H1 (cell line): ENCODE measurements around the gene NID1. TPM values are rescaled to one million over a fixed set of nuclear protein-coding genes. Genes with fewer than 3 reads are reported as not detected.

Source experiments
- ASH2L ChIP-seq: fragments of 200-600, 300-600 bp; sonication (generic); IDR thresholded peaks from one replicate; pipeline ENCODE4 v1.7.1; 2017; ENCODE audit warnings: low read length
- CBX8 ChIP-seq: fragments of 300-800, 300-1000 bp; sonication (generic); IDR thresholded peaks from 2 replicates; pipeline ENCODE4 v1.7.1; 2016; ENCODE audit warnings: low read depth, low read length, borderline replicate concordance
- SAP30 ChIP-seq: fragments of 300-600 bp; sonication (generic); IDR thresholded peaks from 2 replicates; pipeline ENCODE4 v1.7.1; 2012; ENCODE audit warnings: low read length, moderate library complexity, mild to moderate bottlenecking, inconsistent platforms; ENCODE audit not compliant: insufficient read depth, insufficient replicate concordance
- TAF1 ChIP-seq: IDR thresholded peaks from 2 replicates; pipeline ENCODE4 v1.6.1; 2011; ENCODE audit warnings: mild to moderate bottlenecking, low read depth, low read length
- TAF7 ChIP-seq: optimal IDR thresholded peaks from 2 replicates; pipeline ENCODE3; 2011; ENCODE audit warnings: low read depth, mild to moderate bottlenecking, inconsistent platforms, low read length, moderate library complexity, borderline replicate concordance
- polyA plus RNA-seq, 7 experiments: library from polyadenylated mRNA; depleted of rRNA in 3 of 7; stranded (reverse) in 5 of 7; unstranded in 2 of 7; fragments of >200 nt in 5 of 7; fragments of 200-250 nt in 2 of 7; gene quantifications; 1 replicate in 5 of 7; 2 replicates in 1 of 7; 4 replicates in 1 of 7; pipeline versions ENCODE4 v1.2.1 to v1.2.3, GENCODE V29; 2011 to 2013; ENCODE audit warnings: missing spikeins in 2 of 7, mixed read lengths in 2 of 7
- total RNA-seq: library from RNA; stranded (reverse); fragmentation: NEBNext Ultra II Directional; extraction: Animal tissue kit (Norgen Biotek cat#: 25700); gene quantifications from 2 replicates; pipeline ENCODE4 v1.2.1, GENCODE V29; 2021

Gene NID1
- total and polyA plus RNA-seq, 2 of the 8 experiments (the other 6 are each of a cell fraction or from before 2014, with no cell fraction given): 20.9 to 25.4 TPM

DNA sequence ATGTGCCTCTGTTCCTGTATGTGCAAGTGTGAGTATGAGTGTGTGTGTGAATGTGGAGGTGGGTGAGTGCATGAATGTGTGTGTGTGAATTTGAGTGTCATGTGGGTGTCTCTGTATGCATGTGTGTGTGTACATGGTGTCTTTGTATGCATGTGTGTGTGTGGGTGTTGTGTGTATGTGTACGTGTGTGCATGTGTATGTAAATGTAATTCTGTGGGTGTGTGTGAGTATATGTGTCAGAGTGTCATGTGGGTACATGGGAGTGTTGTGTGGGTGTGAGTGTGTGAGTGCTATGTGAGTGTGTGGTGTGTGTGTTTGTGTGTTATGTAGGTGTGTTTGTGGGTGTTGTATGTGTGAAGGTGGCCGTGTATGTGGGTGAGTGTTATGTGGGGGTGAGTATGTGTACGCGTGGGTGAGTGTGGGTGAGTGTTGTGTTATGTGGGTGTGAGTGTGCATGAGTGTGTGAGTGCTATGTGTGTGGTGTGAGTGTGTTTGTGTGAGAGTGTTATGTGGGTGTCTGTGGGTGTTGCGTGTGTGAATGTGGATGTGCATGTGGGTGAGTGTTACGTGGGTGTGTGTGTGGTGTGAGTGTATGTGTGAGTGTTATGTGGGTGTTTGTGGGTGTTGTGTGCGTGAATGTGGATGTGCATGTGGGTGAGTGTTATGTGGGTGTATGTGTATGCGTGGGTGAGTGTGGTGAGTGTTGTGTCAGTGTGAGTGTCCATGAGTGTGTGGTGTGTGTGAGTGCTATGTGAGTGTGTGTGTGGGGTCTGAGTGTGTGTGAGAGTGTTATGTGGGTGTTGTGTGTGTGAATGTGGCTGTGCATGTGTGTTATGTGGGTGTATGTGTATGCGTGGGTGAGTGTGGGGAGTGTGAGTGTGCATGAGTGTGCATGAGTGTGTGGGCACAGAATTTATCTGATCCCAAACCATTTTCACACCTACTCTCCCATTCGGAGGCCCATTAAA lies 36.6 kb upstream of the NID1 start (continued):
- TF ChIP-seq ASH2L (no peak), TAF7 (no peak), SAP30 (no peak), CBX8 (no peak), TAF1 (no peak)
- TF ChIP-seq, all 59 proteins: peak for 0
